Smooth muscle cell (in vitro differentiated cells): ENCODE results near the gene DPY30. TPM values are rescaled to one million over a fixed set of nuclear protein-coding genes. Genes with fewer than 3 reads are reported as not detected.

Experiments used
- DNase-seq: peaks from one replicate; lab custom pipeline; 2025; ENCODE audit not compliant: unreplicated experiment; lab: John Stamatoyannopoulos, UW
- H2AFZ ChIP-seq: fragments of 200-600 bp; sonication (generic); 2 replicates; pipeline ENCODE4 v1.6.0; 2016; ENCODE audit warnings: antibody characterized with exemption, low read depth, mild to moderate bottlenecking
- H3F3A ChIP-seq: fragments of 200-600 bp; sonication (generic); 2 replicates; pipeline ENCODE4 v1.6.0; 2017; ENCODE audit warnings: antibody characterized with exemption, low read depth
- H3K27ac ChIP-seq: fragments of 200-600 bp; sonication (generic); 2 replicates; pipeline ENCODE4 v1.5.1; 2016; ENCODE audit warnings: low read depth, mild to moderate bottlenecking
- H3K27me3 ChIP-seq: fragments of 200-600 bp; sonication (generic); 2 replicates; pipeline ENCODE4 v1.6.1; 2016; ENCODE audit warnings: low read depth, mild to moderate bottlenecking
- H3K36me3 ChIP-seq: fragments of 200-600 bp; sonication (generic); 2 replicates; pipeline ENCODE4 v1.5.1; 2016; ENCODE audit warnings: low read depth
- H3K4me1 ChIP-seq: fragments of 200-600 bp; sonication (generic); 2 replicates; pipeline ENCODE4 v1.5.1; 2016; ENCODE audit warnings: low read depth
- H3K4me2 ChIP-seq: fragments of 200-600 bp; sonication (generic); 2 replicates; pipeline ENCODE4 v1.6.0; 2016; ENCODE audit warnings: mild to moderate bottlenecking
- H3K4me3 ChIP-seq: fragments of 200-600 bp; sonication (generic); 2 replicates; pipeline ENCODE4 v1.5.1; 2016; ENCODE audit warnings: mild to moderate bottlenecking
- H3K79me2 ChIP-seq: fragments of 200-600 bp; sonication (generic); 2 replicates; pipeline ENCODE4 v1.6.0; 2016; ENCODE audit warnings: low read depth, mild to moderate bottlenecking
- H3K9ac ChIP-seq: fragments of 200-600 bp; sonication (generic); 2 replicates; pipeline ENCODE4 v1.6.0; 2016; ENCODE audit warnings: low read depth
- H3K9me3 ChIP-seq: fragments of 200-600 bp; sonication (generic); replicated peaks from 2 replicates; pipeline ENCODE4 v1.5.1; 2016; ENCODE audit warnings: low read depth
- H4K20me1 ChIP-seq: fragments of 200-600 bp; sonication (generic); 2 replicates; pipeline ENCODE4 v1.6.0; 2016; ENCODE audit warnings: low read depth
- WGBS: methylation state at CpG from one replicate; pipeline ENCODE4 v1.1.7; 2016; ENCODE audit warnings: low lambda C conversion rate; 5-methylcytosine and 5-hydroxymethylcytosine counted together
- polyA plus RNA-seq: library from polyadenylated mRNA; unstranded; fragments of >200 nt; fragmentation: Nextera tagmentation; extraction: Ambion mirVana; gene quantifications from 2 replicates; pipeline ENCODE4 v1.2.1, GENCODE V29; 2016
- total RNA-seq: library from RNA; depleted of rRNA; stranded (reverse); fragments of >200 nt; gene quantifications from 2 replicates; pipeline ENCODE4 v1.2.3, GENCODE V29; 2014
- TF ChIP-seq, protein P1 (sequence below): fragments of 200-600 bp; sonication (generic); IDR thresholded peaks from 2 replicates; pipeline ENCODE4 v1.5.1; 2017; ENCODE audit warnings: borderline replicate concordance, mild to moderate bottlenecking, antibody characterized with exemption; ENCODE audit not compliant: insufficient read depth, poor library complexity, severe bottlenecking

DPY30 gene
- total RNA-seq (96.5 and 97.4 TPM in 2 replicates), polyA plus RNA-seq (103 and 123 TPM in 2 replicates)

DNA sequence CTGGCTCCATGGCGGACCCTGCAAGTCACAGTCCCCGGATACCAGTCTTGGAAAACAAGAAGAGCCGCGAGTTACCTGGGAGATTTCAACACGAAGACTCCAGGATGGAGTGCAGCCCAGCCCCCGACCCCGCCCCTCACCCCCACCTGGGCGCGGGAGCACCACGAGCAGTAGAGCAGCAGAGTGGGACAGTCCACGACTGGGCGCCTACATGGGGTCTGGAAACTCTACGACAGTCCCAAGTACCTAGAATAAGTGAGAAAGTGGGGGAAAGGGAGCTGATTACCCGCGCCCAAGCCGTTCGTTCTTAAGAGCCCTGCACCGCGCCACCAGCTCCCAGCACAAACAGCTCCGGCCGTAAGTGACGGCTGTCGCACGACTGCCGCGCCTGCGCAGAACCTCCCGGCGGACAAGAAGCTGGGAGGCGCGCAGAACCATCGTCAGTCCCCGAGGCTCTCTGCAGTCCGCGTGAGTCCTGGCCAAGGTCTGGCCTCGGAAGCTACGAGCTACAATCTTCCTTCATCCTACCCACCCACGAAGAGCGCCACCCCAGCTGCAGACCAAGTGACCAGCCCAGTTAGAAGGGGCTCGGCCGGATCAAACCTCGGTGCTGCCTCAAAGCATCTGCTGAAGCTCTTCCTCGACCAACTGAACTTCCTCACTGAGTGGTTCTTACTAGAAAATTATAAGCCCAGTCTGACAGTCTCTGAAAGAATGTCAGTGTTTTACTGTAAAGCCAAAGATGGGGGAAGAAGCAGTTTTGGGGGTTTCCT is at the start of gene DPY30:
TSS of gene DPY30 (minus strand) at position 359 of the 773 bp plus-strand sequence. CDS start at position 10, 349 bp downstream.
- H3K27ac ChIP-seq: peak within 1 kb of the TSS; percentile 63
- H3K36me3 ChIP-seq: no peaks in the 10 kb centered on the region
- no peaks in the 10 kb centered on the region for H3K4me1 ChIP-seq
- under 1% methylated on average over 41 of the region's 43 CpGs for WGBS
- H3K9me3 ChIP-seq: no peaks in the 10 kb centered on the region
- H3K4me3 ChIP-seq: peak within 1 kb of the TSS; percentile 82
- no peaks in the 10 kb centered on the region for H3K27me3 ChIP-seq
- peaks cover 20% of the 10 kb centered on the region for H3K79me2 ChIP-seq
- peak within 1 kb of the TSS; percentile 55 for H3K9ac ChIP-seq
- peak within 1 kb of the TSS; percentile 88 for H3K4me2 ChIP-seq
- peak within 1 kb of the TSS; percentile 74 for H2AFZ ChIP-seq
- peak; percentile 64 for DNase-seq
- H4K20me1 ChIP-seq: no peaks in the 10 kb centered on the region
- TF ChIP-seq, protein P1, sequence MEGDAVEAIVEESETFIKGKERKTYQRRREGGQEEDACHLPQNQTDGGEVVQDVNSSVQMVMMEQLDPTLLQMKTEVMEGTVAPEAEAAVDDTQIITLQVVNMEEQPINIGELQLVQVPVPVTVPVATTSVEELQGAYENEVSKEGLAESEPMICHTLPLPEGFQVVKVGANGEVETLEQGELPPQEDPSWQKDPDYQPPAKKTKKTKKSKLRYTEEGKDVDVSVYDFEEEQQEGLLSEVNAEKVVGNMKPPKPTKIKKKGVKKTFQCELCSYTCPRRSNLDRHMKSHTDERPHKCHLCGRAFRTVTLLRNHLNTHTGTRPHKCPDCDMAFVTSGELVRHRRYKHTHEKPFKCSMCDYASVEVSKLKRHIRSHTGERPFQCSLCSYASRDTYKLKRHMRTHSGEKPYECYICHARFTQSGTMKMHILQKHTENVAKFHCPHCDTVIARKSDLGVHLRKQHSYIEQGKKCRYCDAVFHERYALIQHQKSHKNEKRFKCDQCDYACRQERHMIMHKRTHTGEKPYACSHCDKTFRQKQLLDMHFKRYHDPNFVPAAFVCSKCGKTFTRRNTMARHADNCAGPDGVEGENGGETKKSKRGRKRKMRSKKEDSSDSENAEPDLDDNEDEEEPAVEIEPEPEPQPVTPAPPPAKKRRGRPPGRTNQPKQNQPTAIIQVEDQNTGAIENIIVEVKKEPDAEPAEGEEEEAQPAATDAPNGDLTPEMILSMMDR: no peak
- no peaks in the 10 kb centered on the region for H3F3A ChIP-seq

DNA sequence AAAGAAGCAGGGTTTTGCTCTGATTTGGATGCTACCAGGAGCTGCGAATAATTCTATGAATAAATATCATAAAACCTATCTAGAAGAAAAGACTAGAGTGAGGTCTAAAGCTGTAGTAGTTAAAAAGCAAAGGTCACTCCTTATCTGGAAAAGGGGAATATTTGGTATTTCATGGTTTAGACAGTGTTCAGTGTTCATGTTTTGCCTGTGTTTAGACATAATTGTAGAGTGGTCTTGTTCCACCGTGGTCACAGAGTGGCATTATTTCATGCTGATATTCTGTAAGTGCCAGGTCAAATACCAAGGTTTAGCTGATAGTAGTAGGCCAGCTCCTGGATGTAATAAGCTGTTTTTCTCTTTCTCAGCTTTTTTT is 34.5 kb upstream of the DPY30 start:
- H3K9ac ChIP-seq: no peak overlapping the region
- peaks cover 37% of the 10 kb centered on the region for H3K79me2 ChIP-seq
- H3K9me3 ChIP-seq: no peaks in the 10 kb centered on the region
- H3K27me3 ChIP-seq: no peaks in the 10 kb centered on the region
- H3K36me3 ChIP-seq: no peaks in the 10 kb centered on the region
- H3K4me1 ChIP-seq: no peaks in the 10 kb centered on the region
- H3K27ac ChIP-seq: no peak overlapping the region
- TF ChIP-seq, protein P1: no peak
- WGBS: 94% methylated on average over 2 of the region's 2 CpGs
- H3K4me3 ChIP-seq: no peak overlapping the region
- H4K20me1 ChIP-seq: no peaks in the 10 kb centered on the region
- H2AFZ ChIP-seq: no peak overlapping the region
- peak overlapping the region; percentile 4 for H3K4me2 ChIP-seq
- no peak for DNase-seq
- no peaks in the 10 kb centered on the region for H3F3A ChIP-seq

DNA sequence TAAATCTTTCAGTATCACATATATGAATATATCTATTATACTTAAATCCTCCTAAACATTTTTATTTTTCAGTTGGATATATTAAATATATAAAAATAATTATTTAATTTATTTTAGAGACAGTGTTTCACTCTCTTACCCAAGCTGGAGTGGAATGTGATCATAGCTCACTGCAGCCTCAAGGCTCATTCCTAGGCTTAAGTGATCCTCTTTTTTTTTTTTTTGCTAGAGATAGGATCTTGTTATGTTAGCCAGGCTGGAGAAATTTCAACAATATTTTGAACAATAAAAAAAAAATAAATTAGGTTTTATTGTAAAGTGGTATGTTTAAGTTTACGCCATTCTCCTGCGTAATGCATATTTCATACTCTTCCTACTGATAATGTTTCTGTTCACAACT is 27.9 kb upstream of the DPY30 start:
- no peaks in the 10 kb centered on the region for H3F3A ChIP-seq
- H3K79me2 ChIP-seq: peaks cover 53% of the 10 kb centered on the region
- no peak overlapping the region for H3K4me2 ChIP-seq
- no peak for DNase-seq
- TF ChIP-seq, protein P1: no peak
- 94% methylated on average over 2 of the region's 2 CpGs for WGBS
- no peaks in the 10 kb centered on the region for H3K36me3 ChIP-seq
- no peak overlapping the region for H3K4me3 ChIP-seq
- no peaks in the 10 kb centered on the region for H4K20me1 ChIP-seq
- H3K27ac ChIP-seq: no peak overlapping the region
- H3K27me3 ChIP-seq: no peaks in the 10 kb centered on the region
- no peaks in the 10 kb centered on the region for H3K9me3 ChIP-seq
- H3K9ac ChIP-seq: no peak overlapping the region
- H2AFZ ChIP-seq: no peak overlapping the region
- H3K4me1 ChIP-seq: peaks cover 7% of the 10 kb centered on the region

DNA sequence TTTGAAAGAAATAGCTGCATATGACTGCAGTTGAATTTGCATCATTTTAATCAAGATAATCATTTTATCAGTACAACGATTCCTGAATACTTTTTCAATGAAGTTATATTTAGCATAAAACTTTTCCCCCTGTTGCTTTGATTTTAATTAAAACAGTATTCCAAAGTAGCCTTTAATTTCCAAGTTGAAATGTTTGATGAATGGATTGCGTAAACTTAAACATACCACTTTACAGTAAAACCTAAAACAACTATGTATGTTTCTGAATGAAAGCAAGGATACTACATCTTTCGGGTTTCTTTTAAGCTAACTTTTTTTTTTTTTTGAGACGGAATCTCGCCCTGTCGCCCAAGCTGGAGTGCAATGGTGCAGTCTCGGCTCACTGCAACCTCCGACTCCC is 25.1 kb upstream of the DPY30 start:
- Histone ChIP-seq H2AFZ (peak overlapping the region; percentile 99), H3K4me1 (peaks cover 11% of the 10 kb centered on the region), H3K9ac (peak overlapping the region; percentile 8)

More for the DNA sequence above, 25.1 kb upstream of the DPY30 start:
- Histone ChIP-seq H4K20me1 (no peaks in the 10 kb centered on the region), H3K27ac (no peak overlapping the region), H3K4me2 (peak overlapping the region; percentile 86), H3K9me3 (no peaks in the 10 kb centered on the region), H3K4me3 (peak overlapping the region; percentile 66), H3K79me2 (peaks cover 33% of the 10 kb centered on the region), H3K36me3 (no peaks in the 10 kb centered on the region), H3F3A (no peaks in the 10 kb centered on the region), H3K27me3 (no peaks in the 10 kb centered on the region)
- DNase-seq: no peak
- WGBS: 89% methylated on average over 8 of the region's 8 CpGs
- TF ChIP-seq, protein P1: no peak
